Erythroblast (primary cell): ENCODE results near the gene FICD.

Experiments used
- GATA1 ChIP-seq: IDR thresholded peaks from 2 replicates; pipeline ENCODE4 v1.6.1; 2011; ENCODE audit warnings: low read depth, mild to moderate bottlenecking, control low read depth, low read length, moderate library complexity
- POLR2A ChIP-seq: IDR thresholded peaks from 2 replicates; pipeline ENCODE4 v1.6.1; 2011; ENCODE audit warnings: mild to moderate bottlenecking, low read length

- TF ChIP-seq POLR2A (no peak), GATA1 (no peak)
Measured at GRCh38 chr12:108526482-108527165, 11.5 kb downstream of the FICD start.
